ENCODE data around the gene WDR73. TPM values are rescaled to one million over a fixed set of nuclear protein-coding genes. Genes with fewer than 3 reads are reported as not detected.

Gene WDR73
- total RNA-seq, 1 experiment from 2014 or later = 35.7 TPM

- Histone ChIP-seq H3K27me3 (ENCODE audit: low read length) (no peaks in the 10 kb centered on the region), H3K79me2 (ENCODE audit: low read length) (peaks cover 46% of the 10 kb centered on the region), H4K20me1 (ENCODE audit: insufficient read depth, low read depth, low read length) (no peaks in the 10 kb centered on the region), H3K4me3 (ENCODE audit: low read length) (no peak overlapping the region), H3K27ac (ENCODE audit: low read length) (no peak overlapping the region), H3K36me3 (ENCODE audit: insufficient read depth, low read length) (peaks cover 7% of the 10 kb centered on the region; the same call in 1 of the 2 replicates), H3K4me1 (ENCODE audit: low read length) (peaks cover 20% of the 10 kb centered on the region), H3K9me3 (ENCODE audit: low read length) (no peaks in the 10 kb centered on the region), H3K9ac (ENCODE audit: low read length) (no peak overlapping the region), H2AFZ (ENCODE audit: low read length) (no peak overlapping the region), H3K9me2 (replicated peaks; ENCODE audit: insufficient read depth, low read length) (no peaks in the 10 kb centered on the region), H3K4me2 (ENCODE audit: low read depth, low read length, poor library complexity, severe bottlenecking) (no peak overlapping the region)
- DNase-seq = no peak
These were observed 48.6 kb downstream of the WDR73 start for GRCh38 chr15:84605554-84605882.

GRCh38 chr15:84604826-84605553 lies 49.1 kb downstream of the WDR73 start:
- H3K27ac ChIP-seq (ENCODE audit: low read length) = no peak overlapping the region
- no peak overlapping the region for H2AFZ ChIP-seq (ENCODE audit: low read length)
- no peaks in the 10 kb centered on the region for H3K27me3 ChIP-seq (ENCODE audit: low read length)
- peaks cover 43% of the 10 kb centered on the region for H3K79me2 ChIP-seq (ENCODE audit: low read length)
- H3K4me2 ChIP-seq (ENCODE audit: low read depth, low read length, poor library complexity, severe bottlenecking) = no peak overlapping the region
- DNase-seq = no peak
- H3K9ac ChIP-seq (ENCODE audit: low read length) = no peak overlapping the region; the same call in 1 of the 2 replicates
- H3K9me3 ChIP-seq (ENCODE audit: low read length) = no peaks in the 10 kb centered on the region
- no peak overlapping the region for H3K4me3 ChIP-seq (ENCODE audit: low read length)
- H3K36me3 ChIP-seq (ENCODE audit: insufficient read depth, low read length) = peaks cover 7% of the 10 kb centered on the region; the same call in 1 of the 2 replicates
- H4K20me1 ChIP-seq (ENCODE audit: insufficient read depth, low read depth, low read length) = no peaks in the 10 kb centered on the region
- peaks cover 24% of the 10 kb centered on the region for H3K4me1 ChIP-seq (ENCODE audit: low read length)
- H3K9me2 ChIP-seq (replicated peaks; ENCODE audit: insufficient read depth, low read length) = no peaks in the 10 kb centered on the region

- peaks cover 35% of the 10 kb centered on the region for H3K79me2 ChIP-seq (ENCODE audit: low read length)
- no peaks in the 10 kb centered on the region for H4K20me1 ChIP-seq (ENCODE audit: insufficient read depth, low read depth, low read length)
- DNase-seq = no peak
- H3K4me1 ChIP-seq (ENCODE audit: low read length) = peaks cover 34% of the 10 kb centered on the region
- H2AFZ ChIP-seq (ENCODE audit: low read length) = no peak overlapping the region
- H3K4me3 ChIP-seq (ENCODE audit: low read length) = no peak overlapping the region
- H3K9me2 ChIP-seq (replicated peaks; ENCODE audit: insufficient read depth, low read length) = no peaks in the 10 kb centered on the region
- no peak overlapping the region for H3K9ac ChIP-seq (ENCODE audit: low read length)
- no peak overlapping the region for H3K27ac ChIP-seq (ENCODE audit: low read length)
- H3K9me3 ChIP-seq (ENCODE audit: low read length) = no peaks in the 10 kb centered on the region
- H3K4me2 ChIP-seq (ENCODE audit: low read depth, low read length, poor library complexity, severe bottlenecking) = no peak overlapping the region
- H3K36me3 ChIP-seq (ENCODE audit: insufficient read depth, low read length) = 0 out of 2 replicates have a peak, but pooled peaks cover 7% of the 10 kb centered on the region
- H3K27me3 ChIP-seq (ENCODE audit: low read length) = no peaks in the 10 kb centered on the region
These were observed 50.3 kb downstream of the WDR73 start for GRCh38 chr15:84603630-84604379.

- Histone ChIP-seq H3K4me2 (ENCODE audit: low read depth, low read length, poor library complexity, severe bottlenecking) (peak overlapping the region; percentile 100), H3K27ac (ENCODE audit: low read length) (no peak overlapping the region), H3K9me3 (ENCODE audit: low read length) (no peaks in the 10 kb centered on the region), H3K4me3 (ENCODE audit: low read length) (peak overlapping the region; percentile 92), H3K36me3 (ENCODE audit: insufficient read depth, low read length) (0 out of 2 replicates have a peak, but pooled peaks cover 7% of the 10 kb centered on the region), H3K4me1 (ENCODE audit: low read length) (peaks cover 44% of the 10 kb centered on the region), H3K9me2 (replicated peaks; ENCODE audit: insufficient read depth, low read length) (no peaks in the 10 kb centered on the region), H3K9ac (ENCODE audit: low read length) (peak overlapping the region; percentile 78), H3K79me2 (ENCODE audit: low read length) (peaks cover 31% of the 10 kb centered on the region), H3K27me3 (ENCODE audit: low read length) (no peaks in the 10 kb centered on the region), H4K20me1 (ENCODE audit: insufficient read depth, low read depth, low read length) (no peaks in the 10 kb centered on the region), H2AFZ (ENCODE audit: low read length) (peak overlapping the region; percentile 95)
- no peak for DNase-seq
These were observed 52.6 kb downstream of the WDR73 start for GRCh38 chr15:84601555-84601838.

GRCh38 chr15:84600687-84601554 lies 53.2 kb downstream of the WDR73 start, which contains the start of gene ZSCAN2:
Gene ZSCAN2, plus strand, starts transcription at chr15:84601009. Its CDS starts 2,919 bp downstream, at chr15:84603928.
- peak; percentile 97 for DNase-seq
- Histone ChIP-seq H3K4me3 (ENCODE audit: low read length) (peak within 1 kb of the TSS; percentile 92), H3K4me1 (ENCODE audit: low read length) (peaks cover 44% of the 10 kb centered on the region), H3K27me3 (ENCODE audit: low read length) (no peaks in the 10 kb centered on the region), H2AFZ (ENCODE audit: low read length) (peak within 1 kb of the TSS; percentile 95), H3K79me2 (ENCODE audit: low read length) (peaks cover 27% of the 10 kb centered on the region), H3K9ac (ENCODE audit: low read length) (peak within 1 kb of the TSS; percentile 78), H3K9me3 (ENCODE audit: low read length) (no peaks in the 10 kb centered on the region), H3K27ac (ENCODE audit: low read length) (no peak within 1 kb of the TSS), H3K36me3 (ENCODE audit: insufficient read depth, low read length) (0 out of 2 replicates have a peak, but pooled peaks cover 6% of the 10 kb centered on the region), H3K4me2 (ENCODE audit: low read depth, low read length, poor library complexity, severe bottlenecking) (peak within 1 kb of the TSS; percentile 100), H3K9me2 (replicated peaks; ENCODE audit: insufficient read depth, low read length) (no peaks in the 10 kb centered on the region), H4K20me1 (ENCODE audit: insufficient read depth, low read depth, low read length) (no peaks in the 10 kb centered on the region)

- Histone ChIP-seq H3K27me3 (ENCODE audit: low read length) (no peaks in the 10 kb centered on the region), H2AFZ (ENCODE audit: low read length) (peak overlapping the region; percentile 94), H3K79me2 (ENCODE audit: low read length) (peaks cover 21% of the 10 kb centered on the region), H4K20me1 (ENCODE audit: insufficient read depth, low read depth, low read length) (no peaks in the 10 kb centered on the region), H3K4me3 (ENCODE audit: low read length) (peak overlapping the region; percentile 92), H3K4me1 (ENCODE audit: low read length) (peaks cover 44% of the 10 kb centered on the region), H3K9ac (ENCODE audit: low read length) (peak overlapping the region; percentile 58), H3K9me2 (replicated peaks; ENCODE audit: insufficient read depth, low read length) (no peaks in the 10 kb centered on the region), H3K27ac (ENCODE audit: low read length) (no peak overlapping the region), H3K36me3 (ENCODE audit: insufficient read depth, low read length) (0 out of 2 replicates have a peak, but pooled peaks cover 4% of the 10 kb centered on the region), H3K4me2 (ENCODE audit: low read depth, low read length, poor library complexity, severe bottlenecking) (peak overlapping the region; percentile 100), H3K9me3 (ENCODE audit: low read length) (no peaks in the 10 kb centered on the region)
- DNase-seq = peak; percentile 75
These were observed 53.8 kb downstream of the WDR73 start for GRCh38 chr15:84600331-84600686.

- Histone ChIP-seq H3K4me3 (ENCODE audit: low read length) (no peak overlapping the region), H3K79me2 (ENCODE audit: low read length) (peaks cover 17% of the 10 kb centered on the region), H3K4me1 (ENCODE audit: low read length) (peaks cover 44% of the 10 kb centered on the region), H3K27ac (ENCODE audit: low read length) (no peak overlapping the region), H3K36me3 (ENCODE audit: insufficient read depth, low read length) (0 out of 2 replicates have a peak, but pooled peaks cover under 1% of the 10 kb centered on the region), H3K27me3 (ENCODE audit: low read length) (no peaks in the 10 kb centered on the region), H4K20me1 (ENCODE audit: insufficient read depth, low read depth, low read length) (no peaks in the 10 kb centered on the region), H3K9me3 (ENCODE audit: low read length) (no peaks in the 10 kb centered on the region), H3K4me2 (ENCODE audit: low read depth, low read length, poor library complexity, severe bottlenecking) (peak overlapping the region; percentile 100), H3K9ac (ENCODE audit: low read length) (no peak overlapping the region), H2AFZ (ENCODE audit: low read length) (no peak overlapping the region), H3K9me2 (replicated peaks; ENCODE audit: insufficient read depth, low read length) (no peaks in the 10 kb centered on the region)
- no peak for DNase-seq
These were observed 54.2 kb downstream of the WDR73 start for GRCh38 chr15:84599906-84600305.

Measured in Karpas-422 (cell line).